GF-D8 (cell line): ENCODE measurements around the gene SH3RF3.
"Not testable (repeated sequence)": the region's sequence is repeated elsewhere in the genome, so short reads cannot be mapped to it uniquely, and the experiment has no call there.

Experiments used
- DNase-seq: peaks from one replicate; lab custom pipeline; 2025; lab: John Stamatoyannopoulos, UW

The SH3RF3 gene

GRCh38 chr2:109220860-109221259 lies 91.9 kb downstream of the SH3RF3 start:
- DNase-seq, result no peak

DNA sequence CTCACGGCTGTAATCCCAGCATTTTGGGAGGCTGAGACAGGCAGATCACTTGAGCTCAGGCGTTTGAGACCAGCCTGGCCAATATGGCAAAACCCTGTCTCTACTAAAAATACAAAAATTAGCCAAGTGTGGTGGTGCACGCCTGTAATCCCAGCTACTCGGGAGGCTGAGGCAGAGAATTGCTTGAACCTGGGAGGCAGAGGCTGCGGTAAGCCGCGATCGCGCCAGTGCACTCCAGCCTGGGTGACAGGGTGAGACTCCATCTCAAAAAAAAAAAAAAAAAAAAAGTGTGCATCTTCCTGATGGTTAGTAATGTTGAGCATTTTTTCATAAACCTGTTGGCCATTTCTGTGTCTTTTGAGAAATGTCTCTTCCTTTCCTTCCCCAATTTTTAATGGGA lies 92.3 kb downstream of the SH3RF3 start:
- DNase-seq, result not testable (repeated sequence)

GRCh38 chr2:109222422-109222821 lies 93.4 kb downstream of the SH3RF3 start:
- no peak for DNase-seq

- no peak for DNase-seq
Measured at GRCh38 chr2:109222825-109223471, 93.9 kb downstream of the SH3RF3 start.

GRCh38 chr2:109223490-109223889 lies 94.5 kb downstream of the SH3RF3 start:
- no peak for DNase-seq

DNA sequence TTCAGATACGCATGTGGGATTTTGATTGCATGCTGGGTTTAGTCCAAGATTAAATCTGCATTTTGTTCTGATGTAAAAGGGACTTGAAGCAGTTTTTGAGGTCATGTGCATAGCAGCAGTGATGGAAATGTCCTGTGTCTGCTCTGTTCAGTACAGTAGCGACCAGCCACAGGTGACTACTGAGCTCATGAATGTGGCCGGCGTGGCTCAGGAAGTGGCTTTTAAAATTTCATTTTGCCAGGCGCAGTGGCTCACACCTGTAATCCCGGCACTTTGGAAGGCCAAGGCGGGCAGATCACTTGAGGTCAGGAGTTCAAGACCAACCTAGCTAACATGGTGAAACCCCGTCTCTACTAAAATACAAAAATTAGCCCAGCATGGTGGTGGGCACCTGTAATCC lies 95.3 kb downstream of the SH3RF3 start:
- DNase-seq, result not testable (repeated sequence)

DNA sequence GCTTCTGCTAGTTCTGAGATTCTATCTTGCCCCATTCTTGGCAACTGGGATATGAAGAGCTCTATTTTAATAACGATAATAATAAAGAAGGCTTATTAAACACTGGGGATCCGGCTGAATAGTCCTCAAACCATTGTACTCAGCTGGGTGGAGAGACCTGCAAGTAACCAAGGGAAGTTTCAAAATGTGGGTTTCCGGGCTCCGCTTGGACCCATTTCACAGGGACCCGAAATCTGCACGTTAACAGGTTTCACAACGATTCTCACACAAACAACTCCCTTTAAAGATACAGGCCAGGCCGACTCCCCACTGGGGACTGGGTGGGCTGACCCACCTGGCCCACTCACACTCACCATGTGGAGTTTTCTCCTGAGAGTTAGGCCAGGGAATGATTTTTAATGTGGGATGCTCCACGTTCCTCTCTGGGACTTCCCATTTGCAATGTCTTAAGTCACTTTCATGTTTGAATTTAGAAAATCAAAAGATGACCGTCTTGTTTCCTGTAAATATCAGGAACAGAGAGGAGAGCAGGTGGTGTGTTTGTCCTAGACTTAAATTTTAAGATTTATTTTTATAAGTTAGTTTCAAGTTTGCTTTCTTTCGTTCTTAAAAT lies 96.3 kb downstream of the SH3RF3 start:
- no peak for DNase-seq

- DNase-seq, result no peak
Measured at GRCh38 chr2:109226128-109226527, 97.1 kb downstream of the SH3RF3 start.

DNA sequence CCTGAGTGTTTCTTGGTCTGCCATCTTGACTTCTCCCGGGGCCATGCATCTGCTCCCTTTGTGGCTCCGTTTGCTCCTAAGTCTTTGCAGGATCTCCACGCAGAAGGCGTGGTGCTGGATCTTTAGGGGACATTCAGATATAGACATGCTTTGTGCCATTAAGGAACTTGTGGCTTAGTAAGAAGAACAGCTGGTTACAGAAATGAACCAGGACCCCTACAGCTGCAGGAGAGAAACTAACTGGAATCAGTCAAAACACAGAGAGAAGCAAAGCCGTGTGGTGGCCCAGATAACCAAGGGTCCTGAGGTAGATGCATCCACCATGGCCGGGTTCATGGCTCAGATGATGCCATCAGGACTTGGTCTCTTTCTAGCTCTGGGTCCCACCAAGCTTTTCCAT lies 97.6 kb downstream of the SH3RF3 start:
- DNase-seq, result no peak

- DNase-seq, result no peak
Measured at GRCh38 chr2:109229094-109229675, 100.2 kb downstream of the SH3RF3 start.

DNA sequence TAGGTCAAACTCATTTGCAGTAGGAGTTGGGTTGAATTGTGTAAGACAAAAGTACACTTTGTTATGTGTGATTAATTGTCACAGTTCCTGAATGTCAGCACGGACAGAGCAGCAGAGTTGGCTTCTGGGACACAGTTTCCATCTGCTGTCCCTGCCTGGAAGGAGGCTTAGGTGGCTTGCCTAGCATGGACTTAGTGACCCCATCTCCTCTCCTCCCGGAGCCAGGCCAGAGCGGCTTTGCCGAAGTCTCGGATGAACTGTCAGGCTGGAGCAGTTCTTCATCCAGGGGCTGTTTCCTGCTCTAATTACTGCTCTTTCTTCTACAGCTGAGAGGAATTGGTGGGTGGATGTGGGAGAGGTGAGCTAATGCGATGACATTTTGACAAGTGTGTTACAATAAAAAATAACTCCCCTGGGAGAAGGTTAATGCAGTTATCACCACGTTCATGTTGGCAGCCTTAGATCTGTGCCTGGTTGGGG lies 102.0 kb downstream of the SH3RF3 start:
- DNase-seq, result no peak

DNA sequence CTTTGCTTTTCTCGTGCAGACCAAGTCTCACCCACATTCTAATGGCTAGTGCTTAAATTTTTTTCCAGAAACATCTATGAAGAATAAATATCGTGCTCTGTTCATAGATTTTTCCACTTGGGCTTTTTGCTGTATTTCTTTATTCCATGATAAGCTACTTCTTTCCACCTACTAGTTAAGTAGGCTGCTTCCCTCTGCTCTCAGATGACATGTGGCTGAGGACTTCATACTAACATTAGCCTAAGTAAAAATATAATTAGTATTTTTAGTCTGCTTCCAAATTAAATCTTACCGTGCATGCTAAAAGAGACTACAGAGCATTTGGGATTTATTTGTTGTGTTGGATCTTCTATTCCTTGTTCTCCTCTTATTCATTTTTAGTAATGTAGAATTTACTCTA lies 102.4 kb downstream of the SH3RF3 start:
- DNase-seq, result no peak

- no peak for DNase-seq
Measured at GRCh38 chr2:109231996-109232705, 103.1 kb downstream of the SH3RF3 start.

GRCh38 chr2:109232909-109233308 lies 103.9 kb downstream of the SH3RF3 start:
- no peak for DNase-seq

DNA sequence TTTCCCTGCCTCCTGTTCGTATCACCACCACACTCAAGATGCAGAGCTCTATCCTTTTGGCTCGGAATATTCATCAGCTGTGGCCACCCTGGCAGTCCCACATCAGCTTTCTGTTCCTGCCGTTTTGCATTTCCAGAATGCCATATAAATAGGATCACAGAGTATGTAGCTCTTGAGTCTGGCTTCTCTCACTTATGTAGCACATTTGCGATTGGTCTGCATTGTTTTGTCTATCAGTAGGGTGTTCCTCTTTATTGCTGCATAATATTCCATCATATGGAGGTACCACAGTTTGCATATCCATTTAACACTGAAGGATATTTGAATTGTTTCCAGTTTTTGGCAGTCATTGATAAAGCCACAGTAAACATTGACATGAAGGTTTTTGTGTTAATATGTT lies 104.6 kb downstream of the SH3RF3 start:
- no peak for DNase-seq

DNA sequence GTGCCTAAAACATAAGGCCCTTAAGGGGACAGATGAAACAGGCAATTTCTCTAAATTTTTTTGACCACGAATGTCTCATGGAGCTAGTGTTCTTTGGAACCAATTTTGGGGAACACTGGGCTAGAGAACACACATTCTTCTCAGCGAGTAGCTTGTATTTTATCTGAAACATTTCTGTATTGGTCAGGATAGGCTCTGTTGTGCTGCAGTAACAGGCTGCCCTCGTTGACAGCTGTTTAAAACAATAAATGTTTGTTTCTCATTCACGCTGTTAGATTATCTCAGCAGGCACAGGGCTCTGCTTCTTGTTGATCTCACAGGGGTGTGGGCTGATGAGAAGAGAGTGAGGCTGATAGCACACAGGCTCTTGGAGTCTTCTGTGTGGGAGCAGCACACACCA lies 105.3 kb downstream of the SH3RF3 start:
- no peak for DNase-seq

DNA sequence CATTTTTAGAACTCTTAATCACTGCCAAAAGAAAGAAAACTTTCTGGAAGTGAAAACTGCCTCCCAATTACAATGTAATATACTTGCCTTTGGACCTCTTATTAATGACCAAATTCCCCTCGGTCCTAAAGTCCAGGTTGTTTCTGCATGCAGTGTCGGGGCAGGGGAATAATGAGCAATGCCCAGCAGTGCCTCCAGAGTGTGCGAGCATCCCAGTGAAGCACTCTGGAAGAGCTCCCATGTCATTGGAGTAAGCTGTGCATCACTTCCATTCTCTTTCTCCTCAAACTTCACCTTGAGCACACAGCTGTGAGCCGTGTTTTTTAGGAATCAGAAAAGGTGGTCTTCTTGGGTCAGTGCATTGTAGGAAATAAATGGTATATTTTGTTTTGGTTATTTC lies 107.1 kb downstream of the SH3RF3 start:
- no peak for DNase-seq

DNA sequence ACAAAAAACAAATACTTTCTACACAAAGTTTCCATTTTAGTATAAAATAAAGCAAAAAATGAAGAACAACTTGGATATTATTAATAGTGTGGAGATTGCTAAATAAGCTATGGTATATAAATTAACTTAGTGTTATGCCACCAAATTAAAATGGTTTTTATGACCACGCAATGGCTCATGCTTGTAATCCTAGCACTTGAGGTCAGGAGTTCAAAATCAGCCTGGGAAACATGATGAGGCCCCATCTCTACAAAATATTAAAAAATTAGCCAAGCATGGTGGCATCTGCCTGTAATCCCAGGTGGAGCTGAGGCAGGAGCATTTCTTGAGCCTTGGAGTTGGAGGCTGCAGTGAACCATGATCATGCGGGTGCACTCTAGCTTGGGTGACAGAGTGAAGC lies 108.8 kb downstream of the SH3RF3 start:
- no peak for DNase-seq

- peak; percentile 96 for DNase-seq
Measured at GRCh38 chr2:109238580-109238979, 109.6 kb downstream of the SH3RF3 start.

DNA sequence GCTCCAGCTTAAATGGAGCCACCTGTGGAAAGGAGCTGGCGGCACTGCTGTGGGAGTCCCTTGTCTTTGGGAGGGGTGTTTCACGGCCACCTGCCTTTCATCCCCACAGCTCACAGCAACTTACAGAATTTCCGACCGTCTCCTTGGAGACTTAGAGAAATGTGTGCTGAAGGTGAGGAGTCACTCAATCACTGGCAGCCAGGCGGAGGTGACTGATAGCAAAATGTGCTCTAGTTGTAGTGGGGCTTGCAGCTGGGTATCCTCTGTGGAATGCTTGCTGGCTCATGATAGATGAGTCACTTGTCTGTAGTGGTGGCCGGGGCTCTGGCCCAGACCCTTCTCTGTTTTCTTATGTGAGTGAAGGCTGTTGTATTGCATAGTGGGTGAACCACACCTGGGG lies 110.7 kb downstream of the SH3RF3 start:
- no peak for DNase-seq

GRCh38 chr2:109242210-109242653 lies 113.2 kb downstream of the SH3RF3 start:
- no peak for DNase-seq

- DNase-seq, result no peak
Measured at GRCh38 chr2:109242654-109243331, 113.8 kb downstream of the SH3RF3 start.
